A673 (cell line): ENCODE data around the gene ERGIC1.

Experiments used
- CTCF ChIP-seq: fragments of 300-800, 200-600 bp; sonication (generic); conservative IDR thresholded peaks from 2 replicates; pipeline ENCODE4 v1.5.1; 2017; ENCODE audit warnings: low read depth, mild to moderate bottlenecking, antibody characterized with exemption, low read length, moderate library complexity, mixed read lengths
- EZH2 ChIP-seq: fragments of 200-600 bp; sonication (generic); IDR thresholded peaks from 2 replicates; pipeline ENCODE4 v1.6.1; 2017; ENCODE audit warnings: borderline replicate concordance, low read depth, mild to moderate bottlenecking, mixed read lengths, antibody characterized with exemption, low read length; ENCODE audit not compliant: poor library complexity, severe bottlenecking

GRCh38 chr5:172908662-172909061, 74.6 kb downstream of the ERGIC1 start:
- TF ChIP-seq EZH2 = no peak
- no peak for TF ChIP-seq CTCF
